ENCODE data around the gene CCT6B.
"Not testable (repeated sequence)": the region's sequence is repeated elsewhere in the genome, so short reads cannot be mapped to it uniquely, and the experiment has no call there.

CCT6B gene, protein sequence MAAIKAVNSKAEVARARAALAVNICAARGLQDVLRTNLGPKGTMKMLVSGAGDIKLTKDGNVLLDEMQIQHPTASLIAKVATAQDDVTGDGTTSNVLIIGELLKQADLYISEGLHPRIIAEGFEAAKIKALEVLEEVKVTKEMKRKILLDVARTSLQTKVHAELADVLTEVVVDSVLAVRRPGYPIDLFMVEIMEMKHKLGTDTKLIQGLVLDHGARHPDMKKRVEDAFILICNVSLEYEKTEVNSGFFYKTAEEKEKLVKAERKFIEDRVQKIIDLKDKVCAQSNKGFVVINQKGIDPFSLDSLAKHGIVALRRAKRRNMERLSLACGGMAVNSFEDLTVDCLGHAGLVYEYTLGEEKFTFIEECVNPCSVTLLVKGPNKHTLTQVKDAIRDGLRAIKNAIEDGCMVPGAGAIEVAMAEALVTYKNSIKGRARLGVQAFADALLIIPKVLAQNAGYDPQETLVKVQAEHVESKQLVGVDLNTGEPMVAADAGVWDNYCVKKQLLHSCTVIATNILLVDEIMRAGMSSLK

DNA sequence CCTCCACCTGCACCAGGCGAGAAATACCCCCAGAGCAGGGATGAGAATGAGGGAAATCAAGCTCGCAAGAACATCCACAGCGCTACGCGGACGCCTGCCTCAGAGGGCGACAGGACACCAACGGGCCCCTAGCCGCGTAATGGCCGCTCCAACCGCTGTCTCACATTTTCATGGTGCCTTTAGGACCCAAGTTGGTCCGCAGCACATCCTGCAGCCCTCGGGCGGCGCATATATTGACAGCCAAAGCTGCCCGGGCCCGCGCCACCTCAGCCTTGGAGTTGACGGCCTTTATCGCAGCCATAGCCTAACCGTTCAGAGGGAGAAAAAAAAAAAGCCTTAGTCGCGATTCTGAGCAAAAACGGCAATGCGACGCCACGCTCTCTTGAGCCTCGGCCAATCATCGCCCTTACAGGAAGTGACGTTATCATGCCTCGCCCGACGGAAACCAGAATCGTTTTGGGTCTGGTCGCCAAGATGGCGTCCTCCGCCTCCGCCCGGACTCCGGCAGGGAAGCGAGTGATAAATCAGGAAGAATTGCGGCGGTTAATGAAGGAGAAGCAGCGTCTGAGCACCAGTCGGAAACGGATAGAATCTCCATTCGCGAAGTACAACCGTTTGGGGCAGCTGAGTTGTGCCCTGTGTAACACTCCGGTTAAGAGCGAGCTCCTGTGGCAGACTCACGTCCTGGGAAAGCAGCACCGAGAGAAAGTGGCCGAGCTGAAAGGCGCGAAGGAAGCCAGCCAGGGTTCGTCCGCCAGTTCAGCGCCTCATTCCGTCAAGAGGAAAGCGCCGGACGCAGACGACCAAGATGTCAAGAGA lies at the start of gene CCT6B, which contains the start of gene ZNF830:
TSS of gene CCT6B (minus strand) at position 368 of the 819 bp plus-strand sequence. CDS start at position 301, 67 bp downstream.
TSS of gene ZNF830 (plus strand) at position 448 of the 819 bp plus-strand sequence. CDS start at position 475, 27 bp downstream.
- peak; percentile 80 to 82 for DNase-seq (ENCODE audit: extremely low read depth in 1 of 2, low read depth in 1 of 2)

DNA sequence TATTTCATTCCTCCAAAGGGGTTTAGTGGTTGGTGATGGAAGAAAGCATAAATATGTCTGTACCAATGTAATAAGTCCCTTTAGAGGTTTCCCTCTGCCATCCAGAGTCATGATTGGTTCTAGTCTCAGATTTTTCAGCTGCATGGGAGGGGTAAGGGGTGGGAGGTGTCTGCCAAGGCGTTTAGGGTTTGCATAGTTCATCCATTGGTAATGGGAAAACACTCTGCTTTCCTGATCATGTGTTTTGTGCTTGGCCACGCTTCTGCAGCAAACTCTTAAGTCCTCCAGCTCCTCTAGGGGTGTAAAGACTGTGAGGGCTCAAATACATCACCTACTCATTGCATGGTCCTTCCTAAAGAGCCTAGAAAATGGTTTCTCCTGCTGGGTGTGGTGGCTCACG lies 48.8 kb upstream of the CCT6B start:
- no peak for DNase-seq (ENCODE audit: extremely low read depth in 1 of 2, low read depth in 1 of 2)

DNA sequence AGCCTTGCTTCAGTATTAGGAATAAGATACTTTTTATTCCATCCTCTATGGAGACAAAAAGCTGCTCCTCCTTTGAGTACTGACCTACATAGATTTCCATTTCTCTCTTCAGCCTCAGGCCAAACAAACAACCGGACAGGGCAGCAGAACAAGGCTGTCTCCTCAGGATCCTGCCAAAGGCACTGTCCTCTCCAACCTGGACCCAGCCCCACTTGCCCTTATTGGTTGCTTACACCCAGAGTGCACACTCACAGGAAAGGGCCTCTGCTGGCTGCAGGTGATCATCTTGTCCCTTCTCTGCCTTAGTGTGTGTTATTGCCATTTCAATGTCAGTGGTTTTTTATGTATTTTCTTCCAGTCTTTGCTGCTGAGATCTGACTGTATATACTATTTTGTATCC lies 45.7 kb upstream of the CCT6B start:
- DNase-seq (ENCODE audit: extremely low read depth in 1 of 2, low read depth in 1 of 2), result no peak

DNA sequence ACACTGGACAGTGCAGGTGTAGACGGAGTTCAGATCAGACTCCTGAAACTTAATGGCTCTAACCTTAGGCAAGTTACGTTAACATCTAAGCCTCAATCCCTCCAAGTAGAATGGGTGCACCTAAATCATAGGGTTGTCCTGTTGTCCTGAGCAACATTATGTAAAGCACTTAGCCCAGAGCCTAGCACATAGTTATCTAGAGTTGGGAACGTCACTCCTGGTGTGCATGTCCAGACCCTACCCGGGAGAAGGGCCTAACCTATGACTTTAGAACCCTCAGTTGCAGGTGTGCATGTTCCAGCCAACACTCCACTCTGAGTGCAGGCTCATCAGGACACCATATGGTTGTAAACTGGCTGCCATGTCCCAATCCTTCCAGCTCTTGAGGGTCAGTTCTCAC lies 45.1 kb upstream of the CCT6B start:
- DNase-seq (ENCODE audit: extremely low read depth in 1 of 2, low read depth in 1 of 2), result no peak

DNA sequence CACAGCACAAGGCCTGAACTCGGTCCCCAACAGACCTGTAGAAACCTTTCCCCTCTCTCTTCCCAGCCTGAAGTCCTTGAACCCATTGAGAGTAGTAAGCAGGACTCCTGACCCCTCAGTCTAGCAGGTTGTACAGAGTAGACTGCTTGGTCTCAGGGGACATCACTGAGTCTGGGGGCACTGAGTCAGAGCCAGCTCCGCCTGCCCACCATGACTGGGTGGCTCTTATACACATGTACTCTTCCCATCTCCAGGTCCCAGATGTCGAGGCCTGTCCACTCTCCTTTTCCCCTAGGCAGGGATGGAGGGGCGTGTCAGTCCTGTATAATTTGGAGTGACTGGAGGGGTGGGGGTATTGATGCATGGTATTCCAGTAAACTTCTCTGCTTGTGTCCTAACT lies 42.5 kb upstream of the CCT6B start:
- no peak for DNase-seq (ENCODE audit: extremely low read depth in 1 of 2, low read depth in 1 of 2)

DNA sequence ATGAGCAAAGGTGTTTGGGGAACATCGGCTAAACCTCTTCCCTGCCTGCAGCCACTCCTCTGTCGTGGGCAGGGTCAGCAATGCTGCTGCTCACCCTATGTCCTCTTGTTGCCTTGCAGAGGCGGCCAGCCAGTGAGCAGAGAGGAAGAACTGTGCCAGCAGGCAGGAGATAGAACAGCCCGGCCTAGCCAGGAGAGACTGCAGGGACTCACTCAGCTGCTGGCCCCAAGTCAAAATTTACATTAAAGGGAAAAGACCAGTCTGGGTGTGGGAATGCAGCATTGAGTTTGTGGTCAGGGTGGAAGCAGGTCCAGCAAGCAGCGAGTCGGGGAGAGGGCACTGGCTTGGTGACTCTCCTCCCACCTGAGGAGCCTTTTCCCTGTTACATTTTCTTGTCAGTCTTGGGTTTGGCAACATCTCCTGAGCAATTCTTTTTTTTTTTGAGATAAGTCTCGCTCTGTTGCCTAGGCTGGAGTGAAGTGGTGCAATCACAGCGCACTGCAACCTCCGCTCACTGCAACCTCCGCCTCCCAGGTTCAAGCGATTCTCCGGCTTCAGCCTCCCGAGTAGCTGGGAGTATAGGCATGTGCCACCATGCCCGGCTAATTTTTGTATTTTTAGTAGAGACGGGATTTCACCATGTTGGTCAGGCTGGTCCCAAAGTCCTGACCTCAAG lies 41.8 kb upstream of the CCT6B start:
- DNase-seq (ENCODE audit: extremely low read depth in 1 of 2, low read depth in 1 of 2), result no peak

DNA sequence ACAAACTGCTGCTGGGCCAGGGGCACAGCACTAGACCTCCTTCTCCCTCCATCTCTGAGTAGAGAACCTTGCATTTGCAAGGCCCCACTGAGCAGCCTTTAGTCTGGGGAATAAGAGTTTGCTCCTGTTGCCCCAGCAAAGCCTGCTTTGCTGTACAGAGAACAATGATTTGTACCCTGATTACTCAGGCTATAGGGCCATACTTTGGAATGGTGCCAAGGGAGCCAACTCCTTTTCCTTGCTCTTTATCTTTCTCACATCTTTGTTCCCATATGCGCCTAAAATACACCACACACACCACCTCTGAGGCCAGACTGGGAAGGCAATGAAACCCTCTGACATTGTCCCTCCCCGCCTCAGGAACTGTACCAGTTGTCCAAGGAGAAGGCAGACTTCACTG lies 40.3 kb upstream of the CCT6B start:
- DNase-seq (ENCODE audit: extremely low read depth in 1 of 2, low read depth in 1 of 2), result no peak

DNA sequence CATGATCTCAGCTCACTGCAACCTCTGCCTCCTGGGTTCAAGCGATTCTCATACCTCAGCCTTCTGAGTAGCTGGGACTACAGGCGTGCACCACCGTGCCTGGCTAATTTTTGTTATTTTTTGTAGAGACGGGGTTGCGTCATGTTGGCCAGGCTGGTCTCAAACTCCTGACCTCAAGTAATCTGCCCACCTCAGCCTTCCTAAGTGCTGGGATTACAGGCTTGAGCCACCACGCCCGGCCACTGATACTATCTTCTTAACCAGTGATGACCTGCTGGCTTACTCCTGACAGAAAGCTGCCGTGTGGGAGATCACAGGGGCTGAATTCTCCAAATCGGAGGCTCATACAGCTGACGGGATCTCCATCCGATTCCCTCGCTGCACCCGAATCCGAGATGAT lies 39.7 kb upstream of the CCT6B start:
- DNase-seq (ENCODE audit: extremely low read depth in 1 of 2, low read depth in 1 of 2), result not testable (repeated sequence)

DNA sequence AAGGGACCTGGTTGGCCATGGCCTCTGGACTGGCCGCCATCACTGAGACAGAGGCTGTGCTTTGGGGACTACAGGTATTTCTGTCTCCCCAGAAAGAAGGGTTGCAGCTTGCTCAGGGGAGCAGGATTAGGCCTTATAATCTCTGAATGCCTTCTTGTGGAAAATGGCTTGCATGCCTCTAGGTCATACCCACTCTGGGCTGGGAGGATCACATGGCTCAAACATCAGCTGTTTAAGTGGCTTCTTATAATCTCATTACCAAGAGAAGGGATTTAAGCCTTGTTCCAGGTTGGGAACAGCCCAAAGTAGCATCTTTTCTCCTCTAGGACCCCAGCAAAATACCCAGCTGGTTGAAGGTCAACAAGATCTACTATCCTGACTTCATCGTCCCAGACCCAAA lies 38.2 kb upstream of the CCT6B start:
- no peak for DNase-seq (ENCODE audit: extremely low read depth in 1 of 2, low read depth in 1 of 2)

DNA sequence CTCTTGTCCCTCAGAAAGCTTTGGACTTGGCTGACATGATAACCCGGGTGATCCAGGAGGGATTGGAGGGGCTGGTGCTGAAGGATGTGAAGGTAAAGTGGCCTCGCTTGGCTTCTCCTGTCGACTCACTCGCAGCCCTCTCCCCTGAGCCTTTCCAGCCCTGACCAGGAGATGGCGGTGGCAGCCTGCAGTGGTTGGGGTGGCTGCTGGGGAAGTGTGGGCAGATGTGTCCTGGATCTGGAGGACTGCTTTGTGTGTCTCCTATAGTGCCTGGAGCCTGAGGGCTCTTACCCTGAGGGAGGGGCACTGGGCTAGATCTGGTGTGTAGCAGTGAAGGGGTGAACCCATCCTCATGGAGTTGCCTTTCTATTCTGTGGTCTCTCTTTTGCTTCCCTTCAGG lies 36.9 kb upstream of the CCT6B start:
- DNase-seq (ENCODE audit: extremely low read depth in 1 of 2, low read depth in 1 of 2), result peak; percentile 41 to 65

DNA sequence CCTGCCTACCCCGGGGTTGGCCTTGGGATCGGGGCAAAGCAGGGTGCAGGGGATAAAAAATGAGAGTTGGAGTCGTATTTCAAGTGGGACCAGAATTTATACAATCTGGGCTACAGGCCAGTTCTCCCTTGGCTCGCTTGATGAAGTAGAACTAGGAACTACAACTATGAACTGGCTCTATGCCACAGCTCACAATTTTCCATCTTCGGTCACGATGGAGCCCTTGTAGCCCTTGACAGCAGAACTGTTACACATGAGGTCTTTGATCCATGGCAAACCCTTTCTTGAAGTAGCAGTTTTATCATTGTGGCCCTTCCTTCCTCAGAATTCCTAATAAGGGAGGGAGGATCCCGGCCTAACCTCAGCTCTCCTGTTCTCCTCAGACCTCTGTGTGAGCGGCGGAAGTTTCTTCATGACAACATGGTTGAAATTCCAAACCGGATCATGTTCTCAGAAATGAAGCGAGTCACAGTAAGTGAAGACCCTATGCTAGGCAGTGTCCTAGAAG lies 36.1 kb upstream of the CCT6B start:
- no peak for DNase-seq (ENCODE audit: extremely low read depth in 1 of 2, low read depth in 1 of 2)

DNA sequence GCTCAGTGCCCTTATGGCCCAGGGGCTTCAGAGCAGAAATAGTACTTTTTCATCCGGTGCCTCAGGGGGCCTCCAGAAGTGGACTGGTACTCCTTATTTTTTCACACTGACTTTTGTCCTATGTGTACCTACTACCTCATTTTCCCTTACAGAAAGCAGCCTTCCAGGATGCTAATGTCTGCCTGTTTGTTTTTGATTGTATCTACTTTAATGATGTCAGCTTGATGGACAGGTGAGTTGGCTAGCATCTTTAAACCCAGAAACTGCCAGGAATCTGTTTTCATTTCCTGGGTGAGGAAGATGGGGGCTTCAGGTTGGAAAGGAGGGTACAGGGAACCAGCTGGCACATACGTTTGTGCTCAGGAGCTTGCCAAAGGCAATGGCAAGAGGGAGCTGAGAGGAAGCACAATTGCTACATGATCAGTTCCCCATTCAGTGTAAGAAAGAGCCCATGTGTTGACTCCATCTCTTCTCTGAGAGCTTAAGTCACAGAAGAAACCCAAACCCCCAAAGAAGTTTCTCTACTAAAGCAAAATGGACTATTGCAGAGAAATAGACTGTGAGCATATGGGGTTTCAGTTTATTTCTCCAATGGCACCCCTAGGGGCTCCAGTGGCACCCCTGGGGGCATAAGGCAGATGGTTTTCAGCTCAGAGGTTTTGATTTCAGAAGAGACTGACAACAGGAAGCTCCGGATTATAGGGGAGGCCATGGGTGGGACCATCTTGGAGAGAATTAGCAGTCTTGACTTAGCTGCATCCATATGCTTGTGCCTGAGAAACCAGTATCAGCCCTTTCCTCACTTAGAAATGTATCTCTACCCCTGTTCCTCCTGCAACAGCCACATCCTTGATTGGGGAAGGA lies 35.4 kb upstream of the CCT6B start:
- no peak for DNase-seq (ENCODE audit: extremely low read depth in 1 of 2, low read depth in 1 of 2)

DNA sequence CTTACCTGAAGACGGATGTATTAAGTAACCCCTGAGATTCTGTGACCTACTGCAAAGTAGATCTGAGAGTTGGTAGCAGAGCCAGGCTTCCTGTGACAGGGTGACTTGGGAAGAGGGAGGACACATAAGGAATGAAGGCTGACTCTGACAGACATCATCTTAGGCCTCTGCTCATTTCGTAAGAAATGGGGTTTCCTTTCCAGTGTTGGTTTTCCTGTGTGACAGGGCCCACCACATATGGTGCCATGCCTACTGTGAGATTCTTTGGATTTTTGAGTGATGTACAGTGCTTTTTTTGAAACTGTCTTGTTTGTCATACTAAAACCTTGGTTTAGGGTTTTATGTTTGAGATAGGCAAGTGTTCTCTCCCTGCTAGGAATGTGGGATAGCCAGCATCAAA lies 31.8 kb upstream of the CCT6B start:
- no peak for DNase-seq (ENCODE audit: extremely low read depth in 1 of 2, low read depth in 1 of 2)

DNA sequence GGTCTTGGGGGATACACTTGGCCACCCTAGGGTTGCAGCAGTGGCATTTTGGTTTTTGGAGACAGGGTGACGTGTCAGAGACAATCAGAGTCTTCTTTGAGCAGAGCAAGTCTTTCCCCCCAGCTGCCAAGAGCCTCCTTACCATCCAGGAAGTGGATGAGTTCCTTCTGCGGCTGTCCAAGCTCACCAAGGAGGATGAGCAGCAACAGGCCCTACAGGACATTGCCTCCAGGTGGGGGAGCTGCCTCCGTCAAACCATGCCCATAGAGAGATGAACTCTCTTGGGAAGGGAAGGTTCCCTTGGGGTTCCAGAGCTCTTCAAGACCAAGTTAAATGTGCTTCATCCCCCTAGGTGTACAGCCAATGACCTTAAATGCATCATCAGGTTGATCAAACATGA lies 30.3 kb upstream of the CCT6B start:
- no peak for DNase-seq (ENCODE audit: extremely low read depth in 1 of 2, low read depth in 1 of 2)

DNA sequence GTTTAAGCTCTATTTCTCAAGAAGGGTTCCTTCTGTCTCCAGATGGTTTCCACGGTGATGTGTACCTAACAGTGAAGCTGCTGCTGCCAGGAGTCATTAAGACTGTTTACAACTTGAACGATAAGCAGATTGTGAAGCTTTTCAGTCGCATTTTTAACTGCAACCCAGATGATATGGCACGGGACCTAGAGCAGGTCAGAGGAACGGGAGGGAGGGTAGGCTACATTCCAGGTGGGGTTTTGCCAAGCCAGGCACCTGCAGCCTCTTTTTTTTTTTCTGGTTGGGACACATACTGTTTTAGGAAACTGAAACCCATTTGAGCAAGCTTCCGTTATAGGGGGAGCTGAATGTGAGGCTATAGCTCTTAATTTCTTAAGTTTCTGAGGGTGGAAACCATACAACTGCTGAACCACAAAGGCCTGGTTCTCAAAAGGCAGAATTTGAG lies 29.7 kb upstream of the CCT6B start:
- no peak for DNase-seq (ENCODE audit: extremely low read depth in 1 of 2, low read depth in 1 of 2)

DNA sequence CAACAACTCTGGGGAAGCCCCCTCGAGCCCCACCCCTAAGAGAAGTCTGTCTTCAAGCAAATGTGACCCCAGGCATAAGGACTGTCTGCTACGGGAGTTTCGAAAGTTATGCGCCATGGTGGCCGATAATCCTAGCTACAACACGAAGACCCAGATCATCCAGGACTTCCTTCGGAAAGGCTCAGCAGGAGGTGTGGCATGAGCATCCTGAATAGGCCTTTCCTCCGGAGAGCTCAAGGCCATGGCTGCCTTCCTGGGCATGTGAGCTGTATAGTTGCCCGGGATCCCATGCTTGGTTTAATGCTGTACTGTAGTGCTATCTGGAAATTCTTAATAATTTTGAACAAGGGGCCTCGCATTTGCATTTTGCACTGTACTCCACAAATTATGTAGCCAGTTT lies 28.2 kb upstream of the CCT6B start:
- DNase-seq (ENCODE audit: extremely low read depth in 1 of 2, low read depth in 1 of 2), result no peak

DNA sequence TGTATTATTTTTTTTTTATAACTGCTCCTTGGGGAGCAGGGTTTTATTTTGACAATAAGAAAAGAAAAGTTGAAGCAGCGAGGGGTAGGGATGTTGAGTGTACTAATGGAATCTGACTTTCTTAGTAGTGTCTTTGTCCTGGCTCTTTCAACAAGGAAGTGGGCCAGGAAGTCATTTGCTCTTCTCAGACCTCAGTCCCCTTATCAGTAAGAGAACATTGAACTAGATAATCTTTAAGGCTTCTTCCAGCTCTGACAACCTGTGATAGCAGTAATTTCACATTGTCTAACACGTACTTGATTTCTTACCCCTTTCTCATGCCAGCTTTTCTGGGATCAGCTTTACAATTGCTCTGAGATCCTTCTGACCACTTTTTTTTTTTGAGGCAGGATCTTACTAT lies 27.4 kb upstream of the CCT6B start:
- DNase-seq (ENCODE audit: extremely low read depth in 1 of 2, low read depth in 1 of 2), result no peak

DNA sequence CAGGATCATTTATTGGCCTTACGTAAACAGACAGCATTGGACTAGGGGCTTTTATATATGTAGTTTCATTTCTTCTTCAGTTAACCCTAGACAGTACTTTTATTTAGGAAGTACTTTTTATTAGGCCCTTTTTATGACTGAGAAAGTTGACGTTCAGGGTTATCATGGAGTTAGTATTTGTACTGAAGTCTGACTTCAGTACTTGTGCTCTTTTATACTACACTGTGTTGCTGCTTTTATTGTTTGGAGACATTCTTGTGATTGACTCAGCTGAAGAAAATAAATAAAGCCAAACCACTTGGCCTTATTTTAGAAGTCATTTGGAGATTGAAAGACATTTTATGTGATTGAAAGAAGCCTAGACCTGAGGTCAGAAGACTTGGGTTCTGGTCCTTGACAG lies 26.0 kb upstream of the CCT6B start:
- no peak for DNase-seq (ENCODE audit: extremely low read depth in 1 of 2, low read depth in 1 of 2)

DNA sequence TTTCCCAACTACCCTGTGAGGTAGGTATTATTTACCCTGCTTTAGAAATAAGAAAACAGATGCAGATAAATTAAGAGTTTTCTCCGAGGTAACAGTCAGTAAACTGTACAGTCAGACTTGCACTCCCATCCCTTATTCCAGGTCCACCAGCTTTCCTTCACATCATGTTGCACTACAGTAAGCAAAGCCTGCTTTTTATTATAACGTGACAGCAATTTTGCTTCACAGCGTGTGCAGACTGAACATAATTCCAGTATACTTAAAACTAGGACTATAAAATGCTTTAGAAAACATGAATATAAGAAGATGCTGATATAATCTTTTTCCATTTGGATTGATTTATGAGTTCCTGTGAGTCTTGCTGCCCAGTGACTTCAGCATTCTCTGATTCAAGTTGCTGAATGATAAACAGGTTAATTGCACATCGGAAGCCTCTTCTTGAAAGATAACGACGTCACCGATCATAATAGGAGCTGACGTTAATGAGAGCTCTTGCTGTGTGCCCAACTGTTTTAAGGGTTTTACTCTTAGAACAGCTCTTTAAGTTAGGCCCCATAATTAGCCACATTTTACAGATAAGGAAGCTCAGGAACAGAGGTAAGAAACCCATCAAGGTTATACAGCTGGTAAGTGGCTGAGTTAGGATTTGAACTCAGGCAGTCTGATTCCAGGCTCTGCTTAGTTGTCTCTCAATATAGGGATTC lies 20.4 kb upstream of the CCT6B start:
- no peak for DNase-seq (ENCODE audit: extremely low read depth in 1 of 2, low read depth in 1 of 2)

Data from activated CD8-positive, alpha-beta memory T cell treated with anti-CD3 and anti-CD28 coated beads for 1 hour (primary cell).